IMR-90 (cell line): ENCODE measurements around the gene BTBD9. TPM values are rescaled to one million over a fixed set of nuclear protein-coding genes. Genes with fewer than 3 reads are reported as not detected.

ENCODE experiments used
- ATAC-seq: fragments of 200-7000 bp; cut with Tn5 transposase; 2 replicates; pipeline ENCODE4 v1.9.1; 2020; ENCODE audit warnings: low read depth, mild to moderate bottlenecking, moderate library complexity
- BruUV-seq: library from RNA; stranded (reverse); fragments of 400-500 nt; replicated peaks from 2 replicates; lab custom pipeline; 2021; lab: Mats Ljungman, UMichigan
- CTCF ChIA-PET: fragments of 300-600 bp; formaldehyde crosslinking; extraction: SDS; loops from one replicate; lab custom pipeline; 2021; ENCODE audit warnings: antibody characterized with exemption; lab: Yijun Ruan, JAX
- POLR2A ChIA-PET: fragments of 300-600 bp; sonication (Branson Sonifier 250); formaldehyde crosslinking; loops from one replicate; lab custom pipeline; 2022; ENCODE audit warnings: antibody characterized with exemption; ENCODE audit not compliant: unreplicated experiment; lab: Charles Lee
- DNase-seq: peaks from one replicate; pipeline ENCODE4 v3.0.0; 2013
- H2AFZ ChIP-seq: replicated peaks from 2 replicates; pipeline ENCODE3; 2013; ENCODE audit warnings: low read length, mild to moderate bottlenecking; ENCODE audit not compliant: poor library complexity
- H2AK5ac ChIP-seq: 2 replicates; pipeline ENCODE4 v1.6.1; 2013; ENCODE audit warnings: low read depth, low read length, inconsistent platforms
- H2AK9ac ChIP-seq: replicated peaks from 2 replicates; pipeline ENCODE3; 2013; ENCODE audit warnings: mild to moderate bottlenecking, low read depth, low read length, moderate library complexity; ENCODE audit not compliant: poor library complexity
- H2BK120ac ChIP-seq: 2 replicates; pipeline ENCODE4 v1.6.1; 2013; ENCODE audit warnings: low read depth, low read length, inconsistent platforms
- H2BK15ac ChIP-seq: 3 replicates; pipeline ENCODE4 v1.6.1; 2013; ENCODE audit warnings: low read depth, low read length, inconsistent platforms
- H2BK20ac ChIP-seq: 2 replicates; pipeline ENCODE4 v1.6.1; 2013; ENCODE audit warnings: low read depth, mild to moderate bottlenecking, inconsistent platforms, low read length, moderate library complexity
- H2BK5ac ChIP-seq: 2 replicates; pipeline ENCODE4 v1.6.1; 2013; ENCODE audit warnings: mild to moderate bottlenecking, low read depth, low read length, inconsistent platforms; ENCODE audit not compliant: poor library complexity, severe bottlenecking
- H3K14ac ChIP-seq: replicated peaks from 2 replicates; pipeline ENCODE4 v1.6.1; 2013; ENCODE audit warnings: low read depth, low read length, inconsistent platforms
- H3K18ac ChIP-seq: 2 replicates; pipeline ENCODE4 v1.6.1; 2013; ENCODE audit warnings: low read depth, low read length, control low read depth
- H3K23ac ChIP-seq: 2 replicates; pipeline ENCODE4 v1.6.1; 2013; ENCODE audit warnings: low read depth, low read length, inconsistent platforms
- H3K27ac ChIP-seq: 2 replicates; pipeline ENCODE4 v1.5.1; 2013; ENCODE audit warnings: mild to moderate bottlenecking, control low read depth, low read length; ENCODE audit not compliant: insufficient read depth
- H3K27me3 ChIP-seq: 2 replicates; pipeline ENCODE4 v1.6.1; 2013; ENCODE audit warnings: low read length; ENCODE audit not compliant: control insufficient read depth, insufficient read depth
- H3K36me3 ChIP-seq: 2 replicates; pipeline ENCODE4 v1.6.1; 2013; ENCODE audit warnings: low read length, mixed read lengths; ENCODE audit not compliant: control insufficient read depth, insufficient read depth
- H3K4ac ChIP-seq: 2 replicates; pipeline ENCODE4 v1.6.1; 2013; ENCODE audit warnings: low read depth, low read length, inconsistent platforms
- H3K4me1 ChIP-seq: 2 replicates; pipeline ENCODE4 v1.6.1; 2013; ENCODE audit warnings: low read length, mixed read lengths; ENCODE audit not compliant: control insufficient read depth, insufficient read depth
- H3K4me2 ChIP-seq: 2 replicates; pipeline ENCODE4 v1.6.1; 2013; ENCODE audit warnings: low read depth, mild to moderate bottlenecking, control low read depth, low read length, moderate library complexity
- H3K4me3 ChIP-seq: 2 replicates; pipeline ENCODE4 v1.5.1; 2013; ENCODE audit warnings: low read depth, mild to moderate bottlenecking, control low read depth, low read length, moderate library complexity; ENCODE audit not compliant: insufficient read depth
- H3K56ac ChIP-seq: 2 replicates; pipeline ENCODE4 v1.6.1; 2013; ENCODE audit warnings: low read length, inconsistent platforms; ENCODE audit not compliant: insufficient read depth; ENCODE audit errors: extremely low read depth
- H3K79me1 ChIP-seq, 2 experiments: 2 replicates each; pipeline ENCODE4 v1.6.1; 2013; ENCODE audit warnings: low read length in 2 of 2, inconsistent platforms in 1 of 2, low read depth in 1 of 2
- H3K9ac ChIP-seq: 2 replicates; pipeline ENCODE4 v1.6.1; 2013; ENCODE audit warnings: low read depth, low read length, control low read depth
- H3K9me1 ChIP-seq: 2 replicates; pipeline ENCODE4 v1.6.1; 2013; ENCODE audit warnings: low read length, inconsistent platforms; ENCODE audit not compliant: insufficient read depth
- H3K9me3 ChIP-seq: 2 replicates; pipeline ENCODE4 v1.6.1; 2013; ENCODE audit warnings: low read length; ENCODE audit not compliant: control insufficient read depth, insufficient read depth
- H4K20me1 ChIP-seq: 2 replicates; pipeline ENCODE4 v1.6.1; 2013; ENCODE audit warnings: low read length, inconsistent platforms; ENCODE audit not compliant: insufficient read depth
- H4K5ac ChIP-seq: 2 replicates; pipeline ENCODE4 v1.6.1; 2013; ENCODE audit warnings: mild to moderate bottlenecking, low read depth, low read length, control low read depth
- H4K8ac ChIP-seq, 2 experiments: 2 replicates each; pipeline ENCODE4 v1.6.1; 2013; ENCODE audit warnings: low read depth in 2 of 2, low read length in 2 of 2, control low read depth in 1 of 2, inconsistent platforms in 1 of 2
- H4K91ac ChIP-seq: 2 replicates; pipeline ENCODE4 v1.6.1; 2013; ENCODE audit warnings: low read depth, low read length, inconsistent platforms; ENCODE audit not compliant: insufficient read depth
- CEBPB ChIP-seq: IDR thresholded peaks from 2 replicates; pipeline ENCODE4 v1.6.1; 2012; ENCODE audit warnings: low read depth, low read length, improper control_type of control experiment
- MAZ ChIP-seq: IDR thresholded peaks from 2 replicates; pipeline ENCODE4 v1.6.1; 2012; ENCODE audit warnings: low read depth, mild to moderate bottlenecking, low read length, improper control_type of control experiment, moderate library complexity, borderline replicate concordance
- WGBS, 2 experiments: methylation state at CpG; one replicate each; pipeline versions ENCODE4 v1.1.5 to v1.1.7; 2013; ENCODE audit warnings: missing lambda C conversion rate in 2 of 2; ENCODE audit not compliant: insufficient read length in 1 of 2; ENCODE audit errors: extremely low coverage in 2 of 2; 5-methylcytosine and 5-hydroxymethylcytosine counted together
- dilution Hi-C: fragments of 300-500 bp; cut with HindIII; formaldehyde crosslinking; loops from one replicate; pipeline ENCODE4 v1.14.3; 2018; ENCODE audit warnings: low sequenced_read_pairs; ENCODE audit not compliant: unreplicated experiment
- in situ Hi-C: fragments of 300-500 bp; cut with MboI; formaldehyde crosslinking; loops from 3 replicates; pipeline ENCODE4 v1.14.3; 2019; ENCODE audit warnings: low sequenced_read_pairs, inconsistent platforms, mixed read lengths
- intact Hi-C: fragments of 100-400 bp; cut with micrococcal nuclease; formaldehyde crosslinking; loops from 2 replicates; pipeline ENCODE4 v1.10.0; 2022
- polyA plus RNA-seq, 3 experiments: library from polyadenylated mRNA; depleted of rRNA; stranded (reverse); fragments of >200 nt; gene quantifications; 2 replicates each; pipeline ENCODE4 v1.2.3, GENCODE V29; 2012; ENCODE audit warnings: low replicate concordance in 1 of 3
- total RNA-seq: library from RNA; depleted of rRNA; stranded (reverse); fragments of >200 nt; gene quantifications from 2 replicates; pipeline ENCODE4 v1.2.3, GENCODE V29; 2012

BTBD9 gene
- total and polyA plus RNA-seq, 2 of the 4 experiments (the other 2 are of a cell fraction) = 4.1 to 22.0 TPM

GRCh38 chr6:38404900-38405556, 234.7 kb downstream of the BTBD9 start:
- H2BK5ac ChIP-seq = no peak overlapping the region
- dilution Hi-C loops (no loop called here), intact Hi-C loops (no loop called here), in situ Hi-C loops (no loop called here)
- H3K4me3 ChIP-seq = no peak overlapping the region
- H3K9me1 ChIP-seq = no peaks in the 10 kb centered on the region
- no peak overlapping the region for H2AFZ ChIP-seq
- CTCF ChIA-PET = no interaction called here
- H3K9ac ChIP-seq = no peak overlapping the region
- no peak overlapping the region for H3K14ac ChIP-seq
- no peak overlapping the region for H3K27ac ChIP-seq
- H3K27me3 ChIP-seq = no peaks in the 10 kb centered on the region
- H4K20me1 ChIP-seq = no peaks in the 10 kb centered on the region
- no peak overlapping the region for H3K23ac ChIP-seq
- H2BK120ac ChIP-seq = no peak overlapping the region
- H3K56ac ChIP-seq = no peak overlapping the region
- H3K4me2 ChIP-seq = no peak overlapping the region
- peaks cover 0 to 6% of the 10 kb centered on the region in 2 experiments; a peak in 1 of 4 replicates for H3K79me1 ChIP-seq
- POLR2A ChIA-PET = no interaction called here
- no peak overlapping the region for H4K5ac ChIP-seq
- no peaks in the 10 kb centered on the region for H3K36me3 ChIP-seq
- DNase-seq (peak; percentile 7), ATAC-seq (no peak)
- no peak overlapping the region for H2AK9ac ChIP-seq
- H4K91ac ChIP-seq = no peak overlapping the region
- H3K9me3 ChIP-seq = no peaks in the 10 kb centered on the region
- H3K4me1 ChIP-seq = no peaks in the 10 kb centered on the region
- H4K8ac ChIP-seq = no peak overlapping the region
- BruUV-seq = no TSS peak
- no peak overlapping the region for H3K4ac ChIP-seq
- H2BK15ac ChIP-seq = no peak overlapping the region
- H3K18ac ChIP-seq = no peak overlapping the region
- WGBS, 2 experiments = no CpG with 5 or more reads among the region's 3 CpGs
- no peak overlapping the region for H2AK5ac ChIP-seq
- no peak for TF ChIP-seq MAZ
- peak; percentile 82 for TF ChIP-seq CEBPB
- no peak overlapping the region for H2BK20ac ChIP-seq
